Fibroblast of lung (primary cell): Measurements from ENCODE around the gene ZNF513. TPM values are rescaled to one million over a fixed set of nuclear protein-coding genes. Genes with fewer than 3 reads are reported as not detected.
A peak's percentile ranks its signal among the peaks of the same experiment; 100 is the strongest.

Experiments
- DNase-seq, 2 donors: peaks; one replicate each; pipeline versions ENCODE4 v3.0.0 to v3.0.0-alpha.2; 2010; ENCODE audit warnings: low read depth in 2 of 2
- H2AFZ ChIP-seq: 2 replicates; pipeline ENCODE4 v1.5.1; 2012; ENCODE audit warnings: low read length, control low read depth, inconsistent platforms
- H3K27ac ChIP-seq: 2 replicates; pipeline ENCODE4 v1.5.1; 2011; ENCODE audit warnings: low read length, control low read depth; ENCODE audit not compliant: insufficient read depth
- H3K27me3 ChIP-seq: 2 replicates; pipeline ENCODE4 v1.5.1; 2011; ENCODE audit warnings: mild to moderate bottlenecking, low read length; ENCODE audit not compliant: control insufficient read depth, insufficient read depth
- H3K36me3 ChIP-seq: 2 replicates; pipeline ENCODE4 v1.5.1; 2011; ENCODE audit warnings: low read length; ENCODE audit not compliant: control insufficient read depth, insufficient read depth
- H3K4me1 ChIP-seq: 2 replicates; pipeline ENCODE4 v1.5.1; 2011; ENCODE audit warnings: low read length; ENCODE audit not compliant: control insufficient read depth, insufficient read depth; ENCODE audit errors: extremely low read depth
- H3K4me2 ChIP-seq: 2 replicates; pipeline ENCODE4 v1.5.1; 2011; ENCODE audit warnings: low read length, control low read depth; ENCODE audit not compliant: insufficient read depth; ENCODE audit errors: extremely low read depth
- H3K4me3 ChIP-seq, 4 experiments: fragments of 200-600 bp in 1 of 4; sonication (generic) in 1 of 4; replicated peaks in 1 of 4; 2 replicates each; pipeline ENCODE4 v1.5.1; 2011 to 2016; ENCODE audit warnings: low read length in 4 of 4, low read depth in 3 of 4, mild to moderate bottlenecking in 3 of 4, control low read depth in 2 of 4, inconsistent platforms in 1 of 4, mixed read lengths in 1 of 4; ENCODE audit not compliant: insufficient read depth in 1 of 4; ENCODE audit errors: control extremely low read depth in 1 of 4
- H3K79me2 ChIP-seq: 2 replicates; pipeline ENCODE4 v1.5.1; 2012; ENCODE audit warnings: mild to moderate bottlenecking, low read length, inconsistent platforms; ENCODE audit not compliant: control insufficient read depth, insufficient read depth
- H3K9ac ChIP-seq: 2 replicates; pipeline ENCODE4 v1.5.1; 2011; ENCODE audit warnings: mild to moderate bottlenecking, low read length, control low read depth; ENCODE audit not compliant: insufficient read depth
- H3K9me3 ChIP-seq: 2 replicates; pipeline ENCODE4 v1.5.1; 2012; ENCODE audit warnings: low read depth, low read length; ENCODE audit not compliant: control insufficient read depth, insufficient read depth
- H4K20me1 ChIP-seq: 2 replicates; pipeline ENCODE4 v1.5.1; 2011; ENCODE audit warnings: low read length; ENCODE audit not compliant: control insufficient read depth, insufficient read depth; ENCODE audit errors: extremely low read depth
- CTCF ChIP-seq, 2 donors: IDR thresholded peaks in 1 of 2; conservative IDR thresholded peaks in 1 of 2; 1 replicate in 1 of 2; 2 replicates in 1 of 2; pipeline ENCODE4 v1.5.1; 2011 to 2012; ENCODE audit warnings: low read length in 2 of 2, control low read depth in 1 of 2, inconsistent platforms in 1 of 2, low read depth in 1 of 2, mild to moderate bottlenecking in 1 of 2
- EZH2 ChIP-seq: IDR thresholded peaks from 2 replicates; pipeline ENCODE4 v1.5.1; 2012; ENCODE audit warnings: low read length, control low read depth, mild to moderate bottlenecking; ENCODE audit errors: missing control alignments
- polyA plus RNA-seq, 2 donors: library from polyadenylated mRNA; depleted of rRNA in 1 of 2; stranded (reverse) in 1 of 2; unstranded in 1 of 2; fragments of >200 nt; gene quantifications; 2 replicates each; pipeline ENCODE4 v1.2.1, GENCODE V29; 2011 to 2012; ENCODE audit warnings: missing spikeins in 1 of 2
- total RNA-seq: library from RNA; depleted of rRNA; stranded (reverse); fragments of >200 nt; gene quantifications from 2 replicates; pipeline ENCODE4 v1.2.1, GENCODE V29; 2014

The ZNF513 gene
- total and polyA plus RNA-seq, 2 donors (not counting 1 experiment from before 2014, with no cell fraction given) = 7.0 to 8.4 TPM

GRCh38 chr2:27373567-27373966 is 7.0 kb downstream of the ZNF513 start:
- H3K9me3 ChIP-seq = no peaks in the 10 kb centered on the region
- no peaks in the 10 kb centered on the region for H4K20me1 ChIP-seq
- TF ChIP-seq CTCF (conservative IDR thresholded peaks at IDR 0.05 in 1 of 2, IDR thresholded peaks at IDR 0.05 in 1 of 2; ENCODE audit: low read depth in 1 of 2, low read length in 2 of 2) (no peak), EZH2 (no peak)
- no peaks in the 10 kb centered on the region for H3K27me3 ChIP-seq
- H3K79me2 ChIP-seq = peaks cover 52% of the 10 kb centered on the region
- DNase-seq = no peak
- H3K36me3 ChIP-seq = peaks cover 36% of the 10 kb centered on the region
- no peak overlapping the region for H3K9ac ChIP-seq
- no peak overlapping the region for H3K4me2 ChIP-seq
- H3K27ac ChIP-seq = no peak overlapping the region
- H2AFZ ChIP-seq = no peak overlapping the region
- H3K4me3 ChIP-seq = no peak overlapping the region
- peaks cover 12% of the 10 kb centered on the region for H3K4me1 ChIP-seq

GRCh38 chr2:27372937-27373336 is 7.6 kb downstream of the ZNF513 start:
- Histone ChIP-seq H3K36me3 (peaks cover 36% of the 10 kb centered on the region), H3K9ac (no peak overlapping the region), H3K27me3 (no peaks in the 10 kb centered on the region), H3K4me2 (no peak overlapping the region), H3K4me1 (peaks cover 14% of the 10 kb centered on the region), H2AFZ (no peak overlapping the region), H3K9me3 (no peaks in the 10 kb centered on the region), H3K4me3 (peak overlapping the region in 1 of 4 experiments; percentile 96), H3K79me2 (peaks cover 52% of the 10 kb centered on the region), H3K27ac (no peak overlapping the region), H4K20me1 (no peaks in the 10 kb centered on the region)
- DNase-seq = no peak
- TF ChIP-seq CTCF (conservative IDR thresholded peaks at IDR 0.05 in 1 of 2, IDR thresholded peaks at IDR 0.05 in 1 of 2; ENCODE audit: low read depth in 1 of 2, low read length in 2 of 2) (no peak), EZH2 (no peak)

GRCh38 chr2:27370816-27371620 is 9.5 kb downstream of the ZNF513 start:
- H3K27me3 ChIP-seq = no peaks in the 10 kb centered on the region
- peak; percentile 33 to 45 for DNase-seq
- H3K9me3 ChIP-seq = no peaks in the 10 kb centered on the region
- H3K4me1 ChIP-seq = peaks cover 14% of the 10 kb centered on the region
- peak overlapping the region; percentile 98 for H3K4me2 ChIP-seq
- H4K20me1 ChIP-seq = no peaks in the 10 kb centered on the region
- peak overlapping the region; percentile 91 to 99 (median 97) for H3K4me3 ChIP-seq
- H2AFZ ChIP-seq = peak overlapping the region; percentile 88
- H3K36me3 ChIP-seq = peaks cover 38% of the 10 kb centered on the region
- peaks cover 54% of the 10 kb centered on the region for H3K79me2 ChIP-seq
- H3K9ac ChIP-seq = peak overlapping the region; percentile 97
- TF ChIP-seq EZH2 (no peak), CTCF (conservative IDR thresholded peaks at IDR 0.05 in 1 of 2, IDR thresholded peaks at IDR 0.05 in 1 of 2; ENCODE audit: low read depth in 1 of 2, low read length in 2 of 2) (no peak)
- peak overlapping the region; percentile 95 for H3K27ac ChIP-seq
